Esophagus muscularis mucosa (tissue), 3 donors: ENCODE data around the gene RASA1.

Experiments
- POLR2A ChIP-seq: fragments of 450-650 bp; IDR thresholded peaks from one replicate; pipeline ENCODE4 v1.6.1; 2017; ENCODE audit warnings: antibody characterized with exemption, moderate library complexity, mild to moderate bottlenecking, low read depth
- TF ChIP-seq, protein P1 (sequence below), 3 experiments: fragments of 200-600 bp in 2 of 3; fragments of 450-650 bp in 1 of 3; sonication (generic) in 2 of 3; IDR thresholded peaks; one replicate each; pipeline ENCODE4 v1.5.1; 2017 to 2019; ENCODE audit warnings: antibody characterized with exemption in 3 of 3, mild to moderate bottlenecking in 2 of 3, moderate library complexity in 1 of 3

DNA sequence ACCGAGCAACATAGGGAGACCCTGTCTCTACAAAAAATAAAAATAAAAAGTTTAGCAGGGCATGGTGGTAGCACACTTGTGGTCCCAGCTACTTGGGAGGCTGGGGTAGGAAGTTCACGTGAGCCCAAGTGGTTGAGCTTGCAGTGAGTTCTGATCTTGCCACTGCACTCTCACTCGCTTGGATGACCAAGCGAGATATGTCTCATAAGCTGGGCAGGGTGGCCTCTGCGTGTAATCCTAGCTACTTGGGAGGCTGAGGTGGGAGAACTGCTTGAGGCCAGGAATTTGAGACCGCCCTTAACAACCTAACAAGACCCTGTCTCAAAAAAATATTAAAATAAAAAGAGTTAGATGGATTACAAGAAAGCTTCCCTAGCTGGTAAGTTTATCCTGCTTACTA is 32.5 kb downstream of the RASA1 start:
- TF ChIP-seq POLR2A = no peak
- TF ChIP-seq, protein P1, sequence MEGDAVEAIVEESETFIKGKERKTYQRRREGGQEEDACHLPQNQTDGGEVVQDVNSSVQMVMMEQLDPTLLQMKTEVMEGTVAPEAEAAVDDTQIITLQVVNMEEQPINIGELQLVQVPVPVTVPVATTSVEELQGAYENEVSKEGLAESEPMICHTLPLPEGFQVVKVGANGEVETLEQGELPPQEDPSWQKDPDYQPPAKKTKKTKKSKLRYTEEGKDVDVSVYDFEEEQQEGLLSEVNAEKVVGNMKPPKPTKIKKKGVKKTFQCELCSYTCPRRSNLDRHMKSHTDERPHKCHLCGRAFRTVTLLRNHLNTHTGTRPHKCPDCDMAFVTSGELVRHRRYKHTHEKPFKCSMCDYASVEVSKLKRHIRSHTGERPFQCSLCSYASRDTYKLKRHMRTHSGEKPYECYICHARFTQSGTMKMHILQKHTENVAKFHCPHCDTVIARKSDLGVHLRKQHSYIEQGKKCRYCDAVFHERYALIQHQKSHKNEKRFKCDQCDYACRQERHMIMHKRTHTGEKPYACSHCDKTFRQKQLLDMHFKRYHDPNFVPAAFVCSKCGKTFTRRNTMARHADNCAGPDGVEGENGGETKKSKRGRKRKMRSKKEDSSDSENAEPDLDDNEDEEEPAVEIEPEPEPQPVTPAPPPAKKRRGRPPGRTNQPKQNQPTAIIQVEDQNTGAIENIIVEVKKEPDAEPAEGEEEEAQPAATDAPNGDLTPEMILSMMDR (IDR thresholded peaks at IDR 0.05) = no peak
